CD4-positive, alpha-beta T cell (primary cell): ENCODE results near the gene HBQ1. TPM values are rescaled to one million over a fixed set of nuclear protein-coding genes. Genes with fewer than 3 reads are reported as not detected.
A peak's percentile ranks its signal among the peaks of the same experiment; 100 is the strongest.

Experiments used
- ATAC-seq: fragments of 200-7000 bp; cut with Tn5 transposase; one replicate; pipeline ENCODE4 v1.10.0; 2022; ENCODE audit warnings: mild to moderate bottlenecking; ENCODE audit not compliant: poor library complexity
- CTCF ChIA-PET: fragments of 350-600 bp; sonication (Branson Sonifier 250); formaldehyde crosslinking; loops from one replicate; lab custom pipeline; 2021; ENCODE audit warnings: antibody characterized with exemption, inconsistent platforms; lab: Charles Lee
- POLR2A ChIA-PET: fragments of 350-600 bp; sonication (Branson Sonifier 250); formaldehyde crosslinking; loops from one replicate; lab custom pipeline; 2021; ENCODE audit warnings: antibody characterized with exemption, inconsistent platforms; lab: Charles Lee
- DNase-seq, 14 experiments: peaks; one replicate each; pipeline ENCODE4 v3.0.0-alpha.2; 2013 to 2020; ENCODE audit warnings: mixed read lengths in 2 of 14
- H3K27ac ChIP-seq, 2 donors: one replicate each; pipeline versions ENCODE4 v1.5.1 to v1.7.0; 2013; ENCODE audit warnings: low read length in 2 of 2, low read depth in 1 of 2, mild to moderate bottlenecking in 1 of 2
- H3K27me3 ChIP-seq, 2 experiments: 1 replicate in 1 of 2; 2 replicates in 1 of 2; pipeline versions ENCODE4 v1.6.1 to v1.7.0; 2013; ENCODE audit warnings: low read length in 2 of 2, control low read depth in 1 of 2, mild to moderate bottlenecking in 1 of 2, moderate library complexity in 1 of 2; ENCODE audit not compliant: insufficient read depth in 2 of 2, control insufficient read depth in 1 of 2
- H3K36me3 ChIP-seq: one replicate; pipeline ENCODE4 v1.6.1; 2013; ENCODE audit warnings: low read length, control low read depth; ENCODE audit not compliant: insufficient read depth
- H3K4me1 ChIP-seq: one replicate; pipeline ENCODE4 v1.6.1; 2013; ENCODE audit warnings: low read length, control low read depth; ENCODE audit not compliant: insufficient read depth
- H3K4me3 ChIP-seq: one replicate; pipeline ENCODE4 v1.5.1; 2013; ENCODE audit warnings: mild to moderate bottlenecking, low read length, moderate library complexity
- H3K9me3 ChIP-seq, 2 experiments: 1 replicate in 1 of 2; 2 replicates in 1 of 2; pipeline versions ENCODE4 v1.6.1 to v1.7.0; 2013; ENCODE audit warnings: low read length in 2 of 2, mild to moderate bottlenecking in 2 of 2, control low read depth in 1 of 2, moderate library complexity in 1 of 2; ENCODE audit not compliant: control insufficient read depth in 1 of 2, insufficient read depth in 1 of 2
- H3K27ac Mint-ChIP-seq: one replicate; pipeline ENCODE4 v1.8.0; 2020; ENCODE audit warnings: mixed read lengths
- H3K27me3 Mint-ChIP-seq: one replicate; pipeline ENCODE4 v1.8.0; 2021; ENCODE audit warnings: mixed read lengths
- H3K36me3 Mint-ChIP-seq: one replicate; pipeline ENCODE4 v1.8.0; 2021; ENCODE audit warnings: low read depth, mixed read lengths
- H3K4me1 Mint-ChIP-seq: one replicate; pipeline ENCODE4 v1.8.0; 2021; ENCODE audit warnings: low read depth, mixed read lengths
- H3K4me3 Mint-ChIP-seq: one replicate; pipeline ENCODE4 v1.8.0; 2020; ENCODE audit warnings: mild to moderate bottlenecking, mixed read lengths
- H3K9me3 Mint-ChIP-seq: one replicate; pipeline ENCODE4 v1.8.0; 2020; ENCODE audit warnings: mixed read lengths
- CTCF ChIP-seq: fragments of 200-600 bp; IDR thresholded peaks from one replicate; pipeline ENCODE4 v1.8.0; 2022; ENCODE audit warnings: antibody characterized with exemption, mild to moderate bottlenecking
- intact Hi-C, 2 experiments: fragments of 100-400 bp; cut with DNase I in 1 of 2; cut with micrococcal nuclease in 1 of 2; formaldehyde crosslinking; loops; one replicate each; pipeline versions ENCODE4 v1.15.1 to v1.9.0; 2023 to 2025; cut with DNase I, micrococcal nuclease
- total RNA-seq, 174 experiments: library from RNA in 2 of 174; stranded (reverse) in 2 of 174; gene quantifications; one replicate each; pipeline ENCODE4 v1.2.3 and lab custom pipeline; 2021 to 2026

Gene HBQ1
- total RNA-seq, 2 experiments from 2014 or later = not detected

DNA sequence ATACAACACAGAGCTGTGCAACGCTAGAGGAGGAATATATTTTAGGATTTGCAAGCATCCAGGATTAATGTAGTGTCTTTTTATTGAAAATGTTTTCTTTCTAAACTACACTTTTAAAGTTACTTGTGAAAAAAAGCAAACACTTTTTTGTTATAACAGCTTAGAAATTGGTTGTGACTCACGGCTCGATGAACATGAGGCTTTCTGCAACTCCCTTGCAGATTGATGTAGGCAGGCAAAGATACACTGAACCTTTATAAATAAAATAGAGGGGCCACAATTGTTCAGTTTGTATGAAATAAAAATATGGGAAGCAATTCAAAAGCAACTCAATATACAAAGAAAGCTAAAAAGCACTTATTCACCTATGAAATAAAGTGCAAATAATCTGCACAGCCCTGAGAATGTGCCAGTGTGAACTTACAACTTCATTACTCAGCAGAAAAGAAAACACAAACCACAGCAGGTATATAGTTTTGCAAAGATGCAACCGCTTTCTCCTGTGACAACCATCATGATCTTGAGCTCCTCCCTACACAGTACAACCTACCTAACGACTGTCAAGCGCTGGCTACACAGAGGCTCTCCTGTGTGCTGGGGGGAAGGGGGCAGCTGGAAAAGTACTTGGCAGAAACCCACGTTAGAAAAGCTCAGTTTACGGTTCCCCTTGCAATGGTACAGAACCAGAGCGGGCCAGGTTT, 48.0 kb downstream of the HBQ1 start:
- H3K4me3 ChIP-seq = peak overlapping the region; percentile 96
- ChIA-PET CTCF (interaction anchor here (0.9 to 3.1 kb wide), 4 partner anchors 124 to 134 kb away, joined by 3 to 11 read pairs (median 4); no protein-coding TSS in a partner anchor), POLR2A (interaction anchor here (0.9 to 2.4 kb wide), 8 partner anchors 10 to 173 kb away, joined by 3 to 12 read pairs (median 5); partner anchors contain the start of genes AXIN1 and DECR2)
- Mint-ChIP-seq H3K4me3 (peak overlapping the region; percentile 89), H3K27ac (peak overlapping the region; percentile 86), H3K9me3 (no peaks in the 10 kb centered on the region), H3K4me1 (peaks cover 39% of the 10 kb centered on the region), H3K36me3 (peaks cover 51% of the 10 kb centered on the region), H3K27me3 (no peaks in the 10 kb centered on the region)
- peaks cover 45% of the 10 kb centered on the region for H3K36me3 ChIP-seq
- no peaks in the 10 kb centered on the region for H3K9me3 ChIP-seq
- peak overlapping the region; percentile 86 to 91 for H3K27ac ChIP-seq
- intact Hi-C loops = loop anchor here in 1 of 2 experiments (5.0 kb wide), 1 partner anchor 299 kb away; the partner anchor contains the start of gene CAPN15
- peak in 2 of 14 experiments; percentile 14 to 28 for DNase-seq
- peak; percentile 40 for ATAC-seq
- no peaks in the 10 kb centered on the region for H3K27me3 ChIP-seq
- H3K4me1 ChIP-seq = peaks cover 21% of the 10 kb centered on the region
- TF ChIP-seq CTCF = no peak

DNA sequence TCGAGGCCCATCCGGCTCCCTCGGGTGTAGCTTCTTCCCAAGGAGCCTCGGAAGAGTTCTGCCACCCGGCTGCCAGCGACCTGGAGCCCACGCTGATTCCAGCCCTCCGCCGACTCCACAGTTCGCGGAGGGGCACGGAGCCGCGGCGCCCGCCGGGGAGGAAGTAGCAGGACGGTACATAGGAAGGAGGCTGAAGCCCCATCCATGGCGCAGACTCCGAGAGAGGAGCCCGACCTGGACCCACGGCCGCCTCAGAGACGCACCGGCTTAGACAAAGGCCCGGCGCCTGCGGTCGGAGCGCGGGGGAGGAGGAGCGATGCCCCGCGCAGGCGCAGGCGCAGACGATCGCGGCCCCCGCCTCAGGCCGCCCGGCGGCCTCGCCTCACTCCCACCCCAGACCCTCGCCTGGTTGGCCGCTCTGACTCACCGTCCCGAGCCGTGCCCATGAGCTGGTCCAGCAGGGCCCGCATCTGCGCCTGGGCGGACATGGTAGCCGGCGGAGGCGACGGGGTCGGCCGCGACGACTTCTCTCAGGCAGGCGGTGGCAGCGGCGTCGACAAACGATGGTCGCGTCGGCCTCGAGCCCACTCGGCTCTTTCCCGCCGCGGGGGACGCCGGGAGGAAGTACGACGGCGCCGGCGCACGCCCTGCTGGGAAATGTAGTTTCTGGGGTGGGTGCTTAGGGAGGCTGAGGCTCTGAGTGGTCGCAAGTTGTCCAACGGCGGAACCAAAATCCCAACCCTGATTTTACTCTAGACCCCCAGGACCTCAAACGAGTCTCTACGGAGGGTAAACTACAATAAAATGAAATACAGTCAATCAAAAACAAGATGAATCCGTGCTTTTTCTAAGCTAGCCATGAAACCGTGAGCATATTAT, 48.8 kb downstream of the HBQ1 start, which contains the start of gene LUC7L:
Gene LUC7L, minus strand, starts transcription at position 598 of the 879 bp plus-strand sequence. Its CDS starts 110 bp downstream, at position 488.
- no peaks in the 10 kb centered on the region for H3K27me3 ChIP-seq

More for the DNA sequence above, 48.8 kb downstream of the HBQ1 start, which contains the start of gene LUC7L:
- Mint-ChIP-seq H3K27me3 (no peaks in the 10 kb centered on the region), H3K9me3 (no peaks in the 10 kb centered on the region), H3K36me3 (peaks cover 43% of the 10 kb centered on the region), H3K27ac (peak within 1 kb of the TSS; percentile 86), H3K4me1 (peaks cover 39% of the 10 kb centered on the region), H3K4me3 (peak within 1 kb of the TSS; percentile 90)
- ATAC-seq (peak; percentile 86), DNase-seq (peak; percentile 75 to 92 (median 80))
- Histone ChIP-seq H3K4me3 (peak within 1 kb of the TSS; percentile 96), H3K27ac (peak within 1 kb of the TSS; percentile 86 to 91), H3K36me3 (peaks cover 37% of the 10 kb centered on the region), H3K9me3 (no peaks in the 10 kb centered on the region), H3K4me1 (peaks cover 24% of the 10 kb centered on the region)
- intact Hi-C loops = loop anchor here in 1 of 2 experiments (5.0 kb wide), 1 partner anchor 298 kb away; the partner anchor contains the start of gene CAPN15
- no peak for TF ChIP-seq CTCF
- POLR2A ChIA-PET = interaction anchor here (0.6 to 2.4 kb wide), 7 partner anchors 11 to 153 kb away, joined by 3 to 12 read pairs (median 5); partner anchors contain the start of gene AXIN1
- CTCF ChIA-PET = interaction anchor here (0.9 to 3.1 kb wide), 4 partner anchors 20 to 133 kb away, joined by 3 to 11 read pairs (median 4); no protein-coding TSS in a partner anchor
